ENCODE results near the gene ARHGEF25.

DNA sequence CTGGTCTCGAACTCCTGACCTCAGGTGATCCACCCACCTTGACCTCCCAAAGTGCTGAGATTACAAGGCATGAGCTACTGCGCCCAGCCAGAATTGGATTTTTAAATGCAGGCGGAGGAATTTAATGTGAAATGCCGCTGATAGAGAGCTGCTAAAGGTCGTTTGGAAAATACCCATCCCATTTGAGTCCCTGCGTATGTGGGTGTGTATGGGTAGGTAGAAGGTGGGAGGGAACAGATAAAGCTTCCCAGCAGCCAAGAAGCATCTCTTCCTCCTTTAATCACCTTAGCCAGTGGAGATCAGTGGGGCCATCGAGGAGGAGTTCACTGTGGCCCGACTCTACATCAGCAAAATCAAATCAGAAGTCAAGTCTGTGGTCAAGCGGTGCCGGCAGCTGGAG lies 36.4 kb upstream of the ARHGEF25 start:
- no peak for TF ChIP-seq CTCF (conservative IDR thresholded peaks at IDR 0.05)
- no peak for TF ChIP-seq EZH2 (IDR thresholded peaks at IDR 0.05; ENCODE audit: low read depth)

Measured in PC-9 (cell line).